ENCODE results near the gene NDUFS3.

NDUFS3 gene

DNA sequence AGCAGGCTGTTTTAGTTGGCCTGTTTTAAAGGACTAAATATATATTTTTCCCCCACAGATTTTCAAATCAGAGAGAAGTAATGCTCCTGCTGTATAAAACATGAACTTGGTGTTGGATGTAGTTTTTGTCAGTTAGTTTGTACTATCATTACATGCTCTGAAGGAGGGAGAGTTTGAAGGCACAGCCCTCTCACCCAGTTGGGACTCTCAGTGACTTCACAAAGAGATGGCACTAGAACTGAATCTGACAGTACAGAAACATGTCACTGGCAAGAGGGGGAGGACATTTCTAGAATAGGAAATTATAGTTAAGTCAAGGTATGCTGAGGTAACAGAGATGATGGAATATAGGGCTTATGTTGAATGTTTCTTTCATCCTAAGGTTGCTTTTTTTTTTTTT lies 36.4 kb downstream of the NDUFS3 start:
- H3K36me3 ChIP-seq (ENCODE audit: control insufficient read depth in 2 of 2, insufficient read depth in 1 of 2, low read length in 2 of 2): peaks cover under 1 to 48% of the 10 kb centered on the region in 2 experiments
- CTCF ChIA-PET: interaction anchor here (0.7 to 2.5 kb wide), 2 partner anchors 239 to 241 kb away, joined by 3 to 18 read pairs; no protein-coding TSS in a partner anchor
- POLR2A ChIA-PET: interaction anchor here (0.8 kb wide), 1 partner anchor 73 kb away, joined by 4 read pairs; no protein-coding TSS in a partner anchor
- TF ChIP-seq ZNF112 (tag by site-specific recombination; IDR thresholded peaks at IDR 0.05) (no peak), ZBTB48 (tag by site-specific recombination; IDR thresholded peaks at IDR 0.05) (no peak), ZNF610 (tag by site-specific recombination; IDR thresholded peaks at IDR 0.05; ENCODE audit: borderline replicate concordance) (no peak), HOXC10 (CRISPR knock-in tag; IDR thresholded peaks at IDR 0.05) (no peak), ZNF175 (tag by site-specific recombination; IDR thresholded peaks at IDR 0.05) (no peak), ZSCAN4 (tag by site-specific recombination; IDR thresholded peaks at IDR 0.05) (no peak), KLF8 (tag by site-specific recombination; IDR thresholded peaks at IDR 0.05) (no peak), ZNF704 (tag by site-specific recombination; IDR thresholded peaks at IDR 0.05) (no peak), KLF16 (tag by site-specific recombination; IDR thresholded peaks at IDR 0.05) (no peak), ZNF362 (tag by site-specific recombination; IDR thresholded peaks at IDR 0.05) (no peak), ZNF560 (tag by site-specific recombination; IDR thresholded peaks at IDR 0.05; ENCODE audit: borderline replicate concordance) (no peak)
- TF ChIP-seq, protein P1, sequence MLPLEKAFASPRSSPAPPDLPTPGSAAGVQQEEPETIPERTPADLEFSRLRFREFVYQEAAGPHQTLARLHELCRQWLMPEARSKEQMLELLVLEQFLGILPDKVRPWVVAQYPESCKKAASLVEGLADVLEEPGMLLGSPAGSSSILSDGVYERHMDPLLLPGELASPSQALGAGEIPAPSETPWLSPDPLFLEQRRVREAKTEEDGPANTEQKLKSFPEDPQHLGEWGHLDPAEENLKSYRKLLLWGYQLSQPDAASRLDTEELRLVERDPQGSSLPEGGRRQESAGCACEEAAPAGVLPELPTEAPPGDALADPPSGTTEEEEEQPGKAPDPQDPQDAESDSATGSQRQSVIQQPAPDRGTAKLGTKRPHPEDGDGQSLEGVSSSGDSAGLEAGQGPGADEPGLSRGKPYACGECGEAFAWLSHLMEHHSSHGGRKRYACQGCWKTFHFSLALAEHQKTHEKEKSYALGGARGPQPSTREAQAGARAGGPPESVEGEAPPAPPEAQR (tag by site-specific recombination; IDR thresholded peaks at IDR 0.05): no peak
- H3K27ac ChIP-seq (ENCODE audit: extremely low read depth, low read depth, low read length): no peak overlapping the region
- no peaks in the 10 kb centered on the region for H3K9me3 ChIP-seq (ENCODE audit: control insufficient read depth, insufficient read depth, low read depth, low read length)
- no peak overlapping the region for H3K4me3 ChIP-seq (ENCODE audit: low read depth, low read length)
- H3K4me1 ChIP-seq (ENCODE audit: control insufficient read depth, insufficient read depth, low read length): no peaks in the 10 kb centered on the region

DNA sequence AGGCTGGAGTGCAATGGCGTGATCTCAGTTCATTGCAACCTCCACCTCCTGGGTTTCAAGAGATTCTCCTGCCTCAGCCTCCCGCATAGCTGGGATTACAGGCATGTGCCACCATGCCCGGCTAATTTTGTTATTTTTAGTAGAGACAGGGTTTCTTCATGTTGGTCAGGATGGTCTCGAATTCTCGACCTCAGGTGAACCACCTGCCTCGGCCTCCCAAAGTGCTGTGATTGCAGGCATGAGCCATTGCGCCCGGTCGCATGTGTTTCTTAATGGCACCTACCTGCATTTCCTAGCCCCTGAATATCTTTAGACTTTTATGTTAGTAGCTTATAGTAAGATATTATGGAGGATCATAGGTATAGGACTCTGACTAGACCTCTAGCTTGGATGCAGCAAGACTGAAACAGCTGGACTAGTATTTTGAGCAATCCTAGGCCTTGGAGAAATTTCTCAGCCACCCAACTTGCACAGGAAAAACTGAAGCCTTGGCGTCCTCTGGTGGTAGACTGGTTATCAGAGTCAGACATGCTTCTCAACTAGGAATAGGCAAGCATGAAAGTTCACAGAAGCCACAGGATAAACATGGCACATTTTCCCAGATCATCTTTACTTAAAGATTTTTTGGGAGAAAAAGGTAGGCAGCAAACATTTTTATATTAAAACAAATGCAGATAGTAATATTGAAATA lies 38.0 kb downstream of the NDUFS3 start:
- POLR2A ChIA-PET: no interaction called here
- TF ChIP-seq ZFP3 (tag by site-specific recombination; IDR thresholded peaks at IDR 0.05; ENCODE audit: low read depth) (no peak), ZNF830 (tag by site-specific recombination; IDR thresholded peaks at IDR 0.05; ENCODE audit: low read depth) (no peak), ZNF394 (tag by site-specific recombination; IDR thresholded peaks at IDR 0.05; ENCODE audit: borderline replicate concordance) (no peak), SP3 (tag by site-specific recombination; IDR thresholded peaks at IDR 0.05) (no peak), ZNF654 (tag by site-specific recombination; IDR thresholded peaks at IDR 0.05; ENCODE audit: low read depth) (peak; percentile 73), OVOL3 (tag by site-specific recombination; IDR thresholded peaks at IDR 0.05) (no peak), GLIS1 (tag by site-specific recombination; IDR thresholded peaks at IDR 0.05) (no peak), ZSCAN30 (tag by site-specific recombination; IDR thresholded peaks at IDR 0.05) (0 out of 2 replicates have a peak, but pooled peaks have one; percentile 19), ZNF549 (tag by site-specific recombination; IDR thresholded peaks at IDR 0.05) (no peak), KLF9 (tag by site-specific recombination; IDR thresholded peaks at IDR 0.05; ENCODE audit: low read depth) (no peak), ZNF366 (tag by site-specific recombination; conservative IDR thresholded peaks at IDR 0.05) (no peak), ZNF391 (tag by site-specific recombination; IDR thresholded peaks at IDR 0.05; ENCODE audit: borderline replicate concordance, low read depth) (no peak)
- TF ChIP-seq, protein P2, sequence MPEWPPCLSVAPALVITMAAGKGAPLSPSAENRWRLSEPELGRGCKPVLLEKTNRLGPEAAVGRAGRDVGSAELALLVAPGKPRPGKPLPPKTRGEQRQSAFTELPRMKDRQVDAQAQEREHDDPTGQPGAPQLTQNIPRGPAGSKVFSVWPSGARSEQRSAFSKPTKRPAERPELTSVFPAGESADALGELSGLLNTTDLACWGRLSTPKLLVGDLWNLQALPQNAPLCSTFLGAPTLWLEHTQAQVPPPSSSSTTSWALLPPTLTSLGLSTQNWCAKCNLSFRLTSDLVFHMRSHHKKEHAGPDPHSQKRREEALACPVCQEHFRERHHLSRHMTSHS (tag by site-specific recombination; IDR thresholded peaks at IDR 0.05): no peak
- TF ChIP-seq, protein P3, sequence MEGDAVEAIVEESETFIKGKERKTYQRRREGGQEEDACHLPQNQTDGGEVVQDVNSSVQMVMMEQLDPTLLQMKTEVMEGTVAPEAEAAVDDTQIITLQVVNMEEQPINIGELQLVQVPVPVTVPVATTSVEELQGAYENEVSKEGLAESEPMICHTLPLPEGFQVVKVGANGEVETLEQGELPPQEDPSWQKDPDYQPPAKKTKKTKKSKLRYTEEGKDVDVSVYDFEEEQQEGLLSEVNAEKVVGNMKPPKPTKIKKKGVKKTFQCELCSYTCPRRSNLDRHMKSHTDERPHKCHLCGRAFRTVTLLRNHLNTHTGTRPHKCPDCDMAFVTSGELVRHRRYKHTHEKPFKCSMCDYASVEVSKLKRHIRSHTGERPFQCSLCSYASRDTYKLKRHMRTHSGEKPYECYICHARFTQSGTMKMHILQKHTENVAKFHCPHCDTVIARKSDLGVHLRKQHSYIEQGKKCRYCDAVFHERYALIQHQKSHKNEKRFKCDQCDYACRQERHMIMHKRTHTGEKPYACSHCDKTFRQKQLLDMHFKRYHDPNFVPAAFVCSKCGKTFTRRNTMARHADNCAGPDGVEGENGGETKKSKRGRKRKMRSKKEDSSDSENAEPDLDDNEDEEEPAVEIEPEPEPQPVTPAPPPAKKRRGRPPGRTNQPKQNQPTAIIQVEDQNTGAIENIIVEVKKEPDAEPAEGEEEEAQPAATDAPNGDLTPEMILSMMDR (tag by site-specific recombination; IDR thresholded peaks at IDR 0.05): peak; percentile 62; the same call in 1 of the 2 replicates

More for the DNA sequence above, 38.0 kb downstream of the NDUFS3 start:
- CTCF ChIA-PET: interaction anchor here (0.6 to 2.5 kb wide), 10 partner anchors 9 to 357 kb away, joined by 3 to 18 read pairs (median 5); partner anchors contain the start of gene C1QTNF4
- Histone ChIP-seq H3K4me1 (ENCODE audit: control insufficient read depth, insufficient read depth, low read length) (no peaks in the 10 kb centered on the region), H3K9me3 (ENCODE audit: control insufficient read depth, insufficient read depth, low read depth, low read length) (no peaks in the 10 kb centered on the region), H3K4me3 (ENCODE audit: low read depth, low read length) (no peak overlapping the region), H3K27ac (ENCODE audit: extremely low read depth, low read depth, low read length) (no peak overlapping the region), H3K36me3 (ENCODE audit: control insufficient read depth in 2 of 2, insufficient read depth in 1 of 2, low read length in 2 of 2) (peaks cover 6 to 52% of the 10 kb centered on the region in 2 experiments)

Data from HEK293 (cell line).